ENCODE measurements around the gene KLC3.
A peak's percentile ranks its signal among the peaks of the same experiment; 100 is the strongest.

Gene KLC3

GRCh38 chr19:45395821-45396617, 55.5 kb downstream of the KLC3 start:
- Histone ChIP-seq H2AFZ (ENCODE audit: low read depth, low read length) (no peak overlapping the region), H3K27ac (ENCODE audit: low read length, poor library complexity, severe bottlenecking) (no peak overlapping the region), H3K4ac (ENCODE audit: low read depth in 1 of 2, low read length in 2 of 2) (no peak overlapping the region), H2AK5ac (ENCODE audit: low read length, severe bottlenecking) (no peak overlapping the region), H2BK120ac (ENCODE audit: low read depth, low read length) (no peak overlapping the region), H3K27me3 (ENCODE audit: control insufficient read depth in 1 of 2, insufficient read depth in 1 of 2, low read length in 2 of 2) (no peaks in the 10 kb centered on the region), H2BK15ac (ENCODE audit: low read depth, poor library complexity, severe bottlenecking) (peak overlapping the region; percentile 3), H3K4me3 (ENCODE audit: insufficient read depth in 1 of 2, low read depth in 1 of 2, low read length in 2 of 2) (no peak overlapping the region), H3K9ac (ENCODE audit: low read length) (no peak overlapping the region), H3K14ac (ENCODE audit: low read length in 2 of 2) (no peak overlapping the region), H3K36me3 (ENCODE audit: control insufficient read depth in 1 of 2, insufficient read depth in 2 of 2, low read depth in 1 of 2, low read length in 2 of 2) (peaks cover 0 to 43% of the 10 kb centered on the region in 2 experiments), H3K18ac (ENCODE audit: low read depth in 1 of 2, low read length in 2 of 2) (no peak overlapping the region), H3K4me1 (ENCODE audit: control insufficient read depth, insufficient read depth, low read depth, low read length) (peaks cover 8% of the 10 kb centered on the region), H3K9me3 (ENCODE audit: control insufficient read depth, low read length) (no peaks in the 10 kb centered on the region), H2BK5ac (ENCODE audit: low read depth, low read length, poor library complexity, severe bottlenecking) (no peak overlapping the region), H4K8ac (ENCODE audit: low read length) (no peak overlapping the region), H4K91ac (ENCODE audit: low read length) (no peak overlapping the region), H3K23ac (ENCODE audit: low read length in 2 of 2) (no peak overlapping the region), H3K4me2 (ENCODE audit: low read length, poor library complexity, severe bottlenecking) (no peak overlapping the region), H2BK12ac (ENCODE audit: low read length in 2 of 2) (no peak overlapping the region), H3K79me1 (replicated peaks; ENCODE audit: low read length, poor library complexity, severe bottlenecking) (peaks cover 12% of the 10 kb centered on the region)
- DNase-seq = no peak
- 51% methylated on average over 53 of the region's 59 CpGs for WGBS

- H2AK5ac ChIP-seq (ENCODE audit: low read length, severe bottlenecking) = no peak overlapping the region
- H2BK120ac ChIP-seq (ENCODE audit: low read depth, low read length) = no peak overlapping the region
- H3K27me3 ChIP-seq (ENCODE audit: control insufficient read depth in 1 of 2, insufficient read depth in 1 of 2, low read length in 2 of 2) = no peaks in the 10 kb centered on the region
- H3K4me2 ChIP-seq (ENCODE audit: low read length, poor library complexity, severe bottlenecking) = no peak overlapping the region
- no peak overlapping the region for H3K27ac ChIP-seq (ENCODE audit: low read length, poor library complexity, severe bottlenecking)
- peaks cover 28% of the 10 kb centered on the region for H3K4me1 ChIP-seq (ENCODE audit: control insufficient read depth, insufficient read depth, low read depth, low read length)
- H3K23ac ChIP-seq (ENCODE audit: low read length in 2 of 2) = no peak overlapping the region
- H3K9ac ChIP-seq (ENCODE audit: low read length) = no peak overlapping the region
- WGBS = 85% methylated on average over 6 of the region's 6 CpGs
- no peak overlapping the region for H4K91ac ChIP-seq (ENCODE audit: low read length)
- H4K8ac ChIP-seq (ENCODE audit: low read length) = no peak overlapping the region
- H3K9me3 ChIP-seq (ENCODE audit: control insufficient read depth, low read length) = no peaks in the 10 kb centered on the region
- peaks cover 26% of the 10 kb centered on the region for H3K79me1 ChIP-seq (replicated peaks; ENCODE audit: low read length, poor library complexity, severe bottlenecking)
- no peak overlapping the region for H2BK5ac ChIP-seq (ENCODE audit: low read depth, low read length, poor library complexity, severe bottlenecking)
- H2AFZ ChIP-seq (ENCODE audit: low read depth, low read length) = no peak overlapping the region
- peak overlapping the region in 1 of 2 experiments; percentile 14 for H3K4me3 ChIP-seq (ENCODE audit: insufficient read depth in 1 of 2, low read depth in 1 of 2, low read length in 2 of 2)
- H3K4ac ChIP-seq (ENCODE audit: low read depth in 1 of 2, low read length in 2 of 2) = no peak overlapping the region
- H3K14ac ChIP-seq (ENCODE audit: low read length in 2 of 2) = no peak overlapping the region
- H3K18ac ChIP-seq (ENCODE audit: low read depth in 1 of 2, low read length in 2 of 2) = no peak overlapping the region
- no peak overlapping the region for H2BK15ac ChIP-seq (ENCODE audit: low read depth, poor library complexity, severe bottlenecking)
- DNase-seq = no peak
- no peak overlapping the region for H2BK12ac ChIP-seq (ENCODE audit: low read length in 2 of 2)
- H3K36me3 ChIP-seq (ENCODE audit: control insufficient read depth in 1 of 2, insufficient read depth in 2 of 2, low read depth in 1 of 2, low read length in 2 of 2) = peaks cover 0 to 24% of the 10 kb centered on the region in 2 experiments
Measured at GRCh38 chr19:45400192-45400591, 59.6 kb downstream of the KLC3 start.
